ENCODE results near the gene RFX2.
A peak's percentile ranks its signal among the peaks of the same experiment; 100 is the strongest.
"Not testable (repeated sequence)": the region's sequence is repeated elsewhere in the genome, so short reads cannot be mapped to it uniquely, and the experiment has no call there.

Gene RFX2

GRCh38 chr19:5990289-5990797 is 120.0 kb downstream of the RFX2 start:
- no peak for DNase-seq (ENCODE audit: low spot score)

GRCh38 chr19:5989388-5990074 is 120.8 kb downstream of the RFX2 start:
- DNase-seq (ENCODE audit: low spot score), result no peak

- no peak for DNase-seq (ENCODE audit: low spot score)
Observed at GRCh38 chr19:5988517-5989387, 121.5 kb downstream of the RFX2 start.

- DNase-seq (ENCODE audit: low spot score), result peak; percentile 80
Observed at GRCh38 chr19:5987077-5987818, 123.1 kb downstream of the RFX2 start.

GRCh38 chr19:5985837-5986236 is 124.5 kb downstream of the RFX2 start:
- not testable (repeated sequence) for DNase-seq (ENCODE audit: low spot score)

- DNase-seq (ENCODE audit: low spot score), result no peak
Observed at GRCh38 chr19:5985098-5985783, 125.1 kb downstream of the RFX2 start.

GRCh38 chr19:5984600-5984999 is 125.7 kb downstream of the RFX2 start:
- DNase-seq (ENCODE audit: low spot score), result no peak

- no peak for DNase-seq (ENCODE audit: low spot score)
Observed at GRCh38 chr19:5983367-5983955, 126.8 kb downstream of the RFX2 start.

GRCh38 chr19:5978606-5979552 is 131.4 kb downstream of the RFX2 start:
- DNase-seq (ENCODE audit: low spot score), result no peak

GRCh38 chr19:5977785-5978605 is 132.3 kb downstream of the RFX2 start, which contains the start of gene RANBP3:
TSS of gene RANBP3 (minus strand) at chr19:5978140. CDS start at chr19:5978082, 58 bp downstream.
- peak; percentile 98 for DNase-seq (ENCODE audit: low spot score)

GRCh38 chr19:5977222-5977784 is 133.0 kb downstream of the RFX2 start:
- DNase-seq (ENCODE audit: low spot score), result no peak

- DNase-seq (ENCODE audit: low spot score), result no peak
Observed at GRCh38 chr19:5976768-5977167, 133.5 kb downstream of the RFX2 start.

GRCh38 chr19:5975388-5975728 is 134.9 kb downstream of the RFX2 start:
- no peak for DNase-seq (ENCODE audit: low spot score)

GRCh38 chr19:5974721-5975387 is 135.4 kb downstream of the RFX2 start:
- peak; percentile 35 for DNase-seq (ENCODE audit: low spot score)

GRCh38 chr19:5973867-5974635 is 136.2 kb downstream of the RFX2 start:
- DNase-seq (ENCODE audit: low spot score), result no peak

- no peak for DNase-seq (ENCODE audit: low spot score)
Observed at GRCh38 chr19:5973376-5973775, 136.9 kb downstream of the RFX2 start.

GRCh38 chr19:5972355-5972731 is 138.0 kb downstream of the RFX2 start:
- DNase-seq (ENCODE audit: low spot score), result no peak

All from activated CD4-positive, alpha-beta T cell treated with anti-CD3 and anti-CD28 coated beads, Interleukin-2, Interleukin-4, amounts not matched to agents 100 ng/mL and 50 ng/mL, durations not matched to agents 16 hours and 8 hours (primary cell).